Measurements from ENCODE around the gene SLC12A9.

SLC12A9 gene

GRCh38 chr7:100875356-100875751 lies 22.8 kb downstream of the SLC12A9 start:
- peak; percentile 69 for DNase-seq (ENCODE audit: low spot score)
- in situ Hi-C loops (cut with MboI; ENCODE audit: low sequenced_read_pairs, unreplicated experiment): no loop called here
- no peak for TF ChIP-seq CTCF (IDR thresholded peaks at IDR 0.05; ENCODE audit: borderline replicate concordance, control extremely low read depth, extremely low read depth, insufficient read depth, missing control alignments)

GRCh38 chr7:100878013-100878412 lies 25.5 kb downstream of the SLC12A9 start:
- in situ Hi-C loops (cut with MboI; ENCODE audit: low sequenced_read_pairs, unreplicated experiment): no loop called here
- no peak for DNase-seq (ENCODE audit: low spot score)
- TF ChIP-seq CTCF (IDR thresholded peaks at IDR 0.05; ENCODE audit: borderline replicate concordance, control extremely low read depth, extremely low read depth, insufficient read depth, missing control alignments): no peak

- DNase-seq (ENCODE audit: low spot score): no peak
- in situ Hi-C loops (cut with MboI; ENCODE audit: low sequenced_read_pairs, unreplicated experiment): no loop called here
- no peak for TF ChIP-seq CTCF (IDR thresholded peaks at IDR 0.05; ENCODE audit: borderline replicate concordance, control extremely low read depth, extremely low read depth, insufficient read depth, missing control alignments)
These were observed 26.2 kb downstream of the SLC12A9 start for GRCh38 chr7:100878685-100879084.

GRCh38 chr7:100879685-100880261 lies 27.3 kb downstream of the SLC12A9 start:
- DNase-seq (ENCODE audit: low spot score): no peak
- in situ Hi-C loops (cut with MboI; ENCODE audit: low sequenced_read_pairs, unreplicated experiment): no loop called here
- no peak for TF ChIP-seq CTCF (IDR thresholded peaks at IDR 0.05; ENCODE audit: borderline replicate concordance, control extremely low read depth, extremely low read depth, insufficient read depth, missing control alignments)

GRCh38 chr7:100880645-100881044 lies 28.1 kb downstream of the SLC12A9 start:
- in situ Hi-C loops (cut with MboI; ENCODE audit: low sequenced_read_pairs, unreplicated experiment): no loop called here
- no peak for TF ChIP-seq CTCF (IDR thresholded peaks at IDR 0.05; ENCODE audit: borderline replicate concordance, control extremely low read depth, extremely low read depth, insufficient read depth, missing control alignments)
- DNase-seq (ENCODE audit: low spot score): no peak

GRCh38 chr7:100881136-100881535 lies 28.6 kb downstream of the SLC12A9 start:
- no peak for TF ChIP-seq CTCF (IDR thresholded peaks at IDR 0.05; ENCODE audit: borderline replicate concordance, control extremely low read depth, extremely low read depth, insufficient read depth, missing control alignments)
- DNase-seq (ENCODE audit: low spot score): no peak
- in situ Hi-C loops (cut with MboI; ENCODE audit: low sequenced_read_pairs, unreplicated experiment): no loop called here

All from GM13976 (cell line).